HG03520 (cell line): Measurements from ENCODE around the gene OGDH.

Experiments used
- ATAC-seq: cut with Tn5 transposase; IDR thresholded peaks from one replicate; pipeline ENCODE4 v1.9.1; 2021; ENCODE audit warnings: mild to moderate bottlenecking, moderate library complexity; ENCODE audit not compliant: unreplicated experiment

Gene OGDH

DNA sequence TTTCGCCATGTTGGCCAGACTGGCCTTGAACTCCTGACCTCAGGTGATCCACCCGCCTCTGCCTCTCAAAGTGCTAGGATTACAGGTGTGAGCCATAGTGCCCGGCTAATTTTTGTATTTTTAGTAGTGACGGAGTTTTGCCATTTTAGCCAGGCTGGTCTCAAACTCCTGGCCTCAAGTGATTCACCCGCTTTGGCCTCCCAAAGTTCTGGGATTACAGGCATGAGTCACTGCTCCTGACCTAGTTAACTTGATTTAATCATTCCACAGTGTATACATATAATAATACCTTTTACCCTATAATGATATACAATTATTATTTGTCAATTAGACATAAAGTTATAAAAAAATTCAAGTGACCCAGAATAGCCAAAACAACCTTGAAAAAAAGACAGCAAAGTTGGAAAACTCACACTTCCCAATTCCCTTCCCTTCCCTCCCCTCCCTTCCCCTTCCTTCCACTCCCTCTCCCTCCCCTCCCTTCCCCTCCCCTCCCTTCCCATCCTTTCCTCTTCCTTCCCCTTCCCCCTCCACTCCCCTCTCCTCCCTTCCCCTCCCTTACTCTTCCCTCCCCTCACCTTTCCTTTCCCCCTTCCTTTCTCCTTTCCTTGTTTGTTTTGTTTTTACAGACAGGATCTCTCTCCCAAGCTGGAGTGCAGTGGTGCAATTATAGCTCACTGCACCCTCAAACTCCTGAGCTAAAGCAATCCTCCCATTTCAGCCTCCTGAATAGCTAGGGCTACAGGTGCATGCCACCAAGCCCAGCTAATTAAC lies 127.5 kb downstream of the OGDH start:
- ATAC-seq = no peak

- ATAC-seq = no peak
These were observed 129.2 kb downstream of the OGDH start for GRCh38 chr7:44735403-44736165.

- ATAC-seq = no peak
These were observed 130.5 kb downstream of the OGDH start for GRCh38 chr7:44736896-44737295.

GRCh38 chr7:44738051-44738723 lies 131.8 kb downstream of the OGDH start:
- no peak for ATAC-seq

DNA sequence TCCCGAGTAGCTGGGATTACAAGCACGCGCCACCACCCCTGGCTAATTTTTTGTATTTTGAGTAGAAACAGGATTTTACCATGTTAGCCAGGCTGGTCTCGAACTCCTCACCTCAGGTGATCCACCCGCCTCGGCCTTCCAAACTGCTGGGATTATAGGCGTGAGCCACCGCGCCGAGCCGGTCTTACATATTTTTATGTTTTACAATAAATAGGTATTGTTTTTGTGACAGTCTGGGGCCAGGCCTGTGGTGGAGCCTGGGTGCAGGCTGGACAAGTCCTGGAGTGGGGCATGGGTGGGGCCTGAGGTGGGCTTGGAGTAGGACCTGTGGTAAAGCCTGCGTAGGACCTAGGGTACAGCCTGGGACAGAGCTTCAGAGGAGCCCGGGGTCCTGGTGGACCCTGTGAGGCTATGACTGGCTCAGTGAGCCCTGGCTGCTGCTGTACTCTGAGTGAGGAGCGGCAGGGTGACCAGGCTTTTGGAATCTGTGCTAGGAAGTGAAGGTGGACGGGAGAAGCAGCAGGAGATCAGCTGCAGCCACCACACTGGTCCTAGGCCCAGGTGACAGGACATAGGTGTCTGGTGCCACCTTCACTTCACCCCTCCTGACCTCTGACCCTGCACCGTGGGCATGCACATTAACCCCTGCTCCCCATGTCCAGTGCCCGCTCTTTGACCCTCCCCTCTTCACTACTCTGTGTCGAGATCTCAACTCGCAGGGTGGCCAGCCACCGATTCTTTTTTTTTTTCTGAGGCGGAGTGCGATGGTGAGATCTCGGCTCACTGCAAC lies 132.6 kb downstream of the OGDH start:
- ATAC-seq = no peak

GRCh38 chr7:44740055-44740454 lies 133.6 kb downstream of the OGDH start:
- ATAC-seq = no peak

DNA sequence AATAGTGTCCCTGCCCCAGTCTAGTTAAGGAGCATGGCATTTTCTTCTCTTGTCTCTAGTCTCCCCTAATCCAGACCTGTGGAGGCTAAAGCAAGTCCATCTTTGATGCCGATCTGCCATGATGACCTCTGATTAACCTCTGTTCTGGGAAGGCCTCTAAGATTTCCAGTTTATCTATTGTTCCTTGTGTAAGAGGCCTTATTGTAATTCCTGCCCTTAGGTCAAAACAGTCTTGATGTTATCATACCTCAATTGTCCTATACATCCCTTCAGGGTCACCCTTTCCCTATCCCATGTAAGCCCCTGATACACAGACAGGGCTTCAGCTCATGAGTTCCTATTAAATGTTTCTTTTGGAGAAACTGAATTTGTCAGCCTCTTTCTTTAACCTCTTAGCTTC lies 137.3 kb downstream of the OGDH start:
- no peak for ATAC-seq

GRCh38 chr7:44748045-44748947 lies 141.9 kb downstream of the OGDH start, which contains the start of gene ZMIZ2:
Gene ZMIZ2 (plus strand): TSS chr7:44748847. CDS start chr7:44756250, 7,403 bp downstream.
- peak; percentile 59 for ATAC-seq

DNA sequence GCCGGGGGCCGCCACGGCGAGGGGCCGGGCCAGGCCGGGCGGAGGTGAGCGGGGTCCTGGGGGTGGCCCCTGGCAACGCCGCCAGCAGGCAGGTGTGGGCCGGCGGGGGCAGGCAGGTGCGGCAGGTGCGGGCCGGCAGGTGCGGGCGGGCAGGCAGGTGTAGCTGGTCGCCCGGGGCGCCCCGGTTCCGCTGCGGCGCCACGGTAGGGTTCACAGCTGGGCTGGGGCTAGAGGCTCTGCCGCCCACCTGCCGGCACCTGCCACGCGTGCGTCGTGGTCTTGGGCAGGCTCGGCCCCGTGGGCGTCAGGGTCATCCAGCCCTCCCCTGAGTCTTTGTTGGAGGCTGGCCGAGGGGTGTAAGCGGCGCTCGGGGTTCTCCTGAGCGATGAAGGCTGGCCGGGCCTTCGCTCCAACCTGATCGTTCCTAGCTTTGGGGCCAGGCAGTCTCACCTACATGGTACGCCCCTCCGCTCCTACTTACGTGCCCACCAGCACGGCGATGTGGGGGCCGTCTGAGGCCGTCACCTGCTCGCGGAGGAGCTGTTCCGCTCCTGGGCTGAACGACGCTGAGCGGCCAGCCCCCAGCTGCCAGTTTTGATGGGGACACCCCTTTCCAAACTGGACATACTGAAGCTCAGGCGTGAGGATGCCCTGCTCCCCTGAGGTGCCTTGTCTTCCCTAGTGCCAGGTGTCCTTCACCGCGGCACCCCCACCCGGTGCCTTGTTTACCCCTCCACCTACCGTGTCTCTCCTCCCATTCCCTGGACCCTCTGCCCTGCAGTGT lies 142.7 kb downstream of the OGDH start:
- peak; percentile 14 for ATAC-seq

GRCh38 chr7:44749992-44750391 lies 143.6 kb downstream of the OGDH start:
- ATAC-seq = no peak

- no peak for ATAC-seq
These were observed 144.0 kb downstream of the OGDH start for GRCh38 chr7:44750424-44750823.

DNA sequence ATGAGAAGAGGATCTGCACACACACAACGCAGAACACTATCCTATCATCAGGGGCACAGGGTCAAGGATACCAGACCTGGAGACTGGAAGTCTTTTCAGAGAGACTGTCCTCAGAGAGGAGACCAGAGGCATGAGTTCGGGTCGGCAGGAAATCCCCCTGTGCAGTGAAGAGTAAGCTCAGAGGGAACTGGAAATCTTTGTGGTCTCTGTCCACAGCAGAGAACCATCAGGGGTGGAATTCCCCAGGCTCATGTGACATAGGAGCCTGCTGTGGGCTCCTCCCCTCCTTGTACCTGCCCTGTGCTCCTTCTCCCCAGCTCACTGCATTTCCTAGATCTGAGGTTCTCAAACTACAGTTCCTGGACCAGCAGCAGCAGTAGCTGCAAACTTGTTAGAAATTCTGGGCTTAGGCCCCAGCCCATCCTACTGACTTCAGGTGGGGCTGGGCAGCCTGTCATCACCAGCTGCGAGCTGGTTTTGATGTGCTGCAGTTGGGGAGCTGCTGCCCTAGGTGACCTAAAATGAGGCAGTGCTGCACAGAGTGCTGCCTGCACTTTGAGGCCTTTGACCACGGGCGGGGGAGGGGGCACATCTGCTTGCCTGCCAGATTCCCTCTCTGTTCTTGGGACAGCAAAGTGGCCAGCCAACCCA lies 144.6 kb downstream of the OGDH start:
- peak; percentile 47 for ATAC-seq

DNA sequence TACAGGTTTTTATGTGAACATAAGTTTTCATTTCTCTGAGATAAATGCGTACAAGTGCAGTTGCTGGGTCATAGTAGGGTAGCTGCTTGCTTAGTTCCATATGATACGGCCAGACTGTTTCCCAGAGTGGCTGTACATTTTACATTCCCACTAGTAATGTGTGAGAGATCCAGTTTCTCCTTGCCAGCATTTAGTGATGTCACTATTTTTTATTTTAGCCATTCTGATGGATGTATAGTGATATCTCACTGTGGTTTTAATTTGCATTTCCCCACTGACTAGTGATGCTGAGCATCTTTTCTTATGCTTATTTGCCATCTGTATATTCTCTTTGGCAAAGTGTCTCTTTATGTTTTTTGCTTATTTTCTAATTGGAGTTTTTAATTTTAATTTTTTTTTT lies 146.4 kb downstream of the OGDH start:
- no peak for ATAC-seq

GRCh38 chr7:44754802-44755697 lies 148.6 kb downstream of the OGDH start:
- no peak for ATAC-seq

- ATAC-seq = no peak
These were observed 149.5 kb downstream of the OGDH start for GRCh38 chr7:44755698-44756627.

- no peak for ATAC-seq
These were observed 150.5 kb downstream of the OGDH start for GRCh38 chr7:44756904-44757303.
